ENCODE results near the gene SNX25. TPM values are rescaled to one million over a fixed set of nuclear protein-coding genes. Genes with fewer than 3 reads are reported as not detected.

SNX25 gene
- total RNA-seq, 4 donors from 2014 or later: 7.1 to 113 (median 20.9) TPM

- intact Hi-C loops (cut with DNase I; ENCODE audit: low total_unique reads): no loop called here
- Histone ChIP-seq H3K27me3 (no peaks in the 10 kb centered on the region), H3K27ac (no peak overlapping the region), H3K4me1 (peaks cover 0 to 3% of the 10 kb centered on the region in 2 donors), H3K4me3 (no peak overlapping the region), H3K9me3 (no peaks in the 10 kb centered on the region), H3K36me3 (no peaks in the 10 kb centered on the region)
- DNase-seq: no peak
- TF ChIP-seq POLR2A (IDR thresholded peaks at IDR 0.05) (no peak), CTCF (IDR thresholded peaks at IDR 0.05) (no peak)
Measured at GRCh38 chr4:185242749-185243533, 33.5 kb downstream of the SNX25 start.

- no peak overlapping the region for H3K27ac ChIP-seq
- TF ChIP-seq CTCF (IDR thresholded peaks at IDR 0.05): no peak
- no peak for TF ChIP-seq POLR2A (IDR thresholded peaks at IDR 0.05)
- no peak overlapping the region for H3K4me3 ChIP-seq
- no peaks in the 10 kb centered on the region for H3K36me3 ChIP-seq
- no peaks in the 10 kb centered on the region for H3K9me3 ChIP-seq
- intact Hi-C loops (cut with DNase I; ENCODE audit: low total_unique reads): no loop called here
- no peak for DNase-seq
- H3K27me3 ChIP-seq: no peaks in the 10 kb centered on the region
- H3K4me1 ChIP-seq: peaks cover 0 to 3% of the 10 kb centered on the region in 2 donors
Measured at GRCh38 chr4:185243879-185244278, 34.5 kb downstream of the SNX25 start.

- no peak for DNase-seq
- Histone ChIP-seq H3K9me3 (no peaks in the 10 kb centered on the region), H3K36me3 (no peaks in the 10 kb centered on the region), H3K4me1 (peaks cover 0 to 3% of the 10 kb centered on the region in 2 donors), H3K27me3 (no peaks in the 10 kb centered on the region), H3K4me3 (no peak overlapping the region), H3K27ac (no peak overlapping the region)
- TF ChIP-seq POLR2A (IDR thresholded peaks at IDR 0.05): no peak
- no peak for TF ChIP-seq CTCF (IDR thresholded peaks at IDR 0.05)
- intact Hi-C loops (cut with DNase I; ENCODE audit: low total_unique reads): no loop called here
Measured at GRCh38 chr4:185244763-185245162, 35.4 kb downstream of the SNX25 start.

GRCh38 chr4:185246453-185246852 lies 37.1 kb downstream of the SNX25 start:
- H3K36me3 ChIP-seq: no peaks in the 10 kb centered on the region
- TF ChIP-seq POLR2A (IDR thresholded peaks at IDR 0.05): no peak
- no peak for TF ChIP-seq CTCF (IDR thresholded peaks at IDR 0.05)
- DNase-seq: no peak
- intact Hi-C loops (cut with DNase I; ENCODE audit: low total_unique reads): no loop called here
- no peaks in the 10 kb centered on the region for H3K9me3 ChIP-seq
- peaks cover 0 to 3% of the 10 kb centered on the region in 2 donors for H3K4me1 ChIP-seq
- peak overlapping the region in 1 of 2 donors; percentile 17 for H3K27ac ChIP-seq
- H3K4me3 ChIP-seq: no peak overlapping the region
- H3K27me3 ChIP-seq: no peaks in the 10 kb centered on the region

- Histone ChIP-seq H3K27me3 (no peaks in the 10 kb centered on the region), H3K4me3 (no peak overlapping the region), H3K9me3 (no peaks in the 10 kb centered on the region), H3K27ac (peak overlapping the region in 1 of 2 donors; percentile 17), H3K36me3 (no peaks in the 10 kb centered on the region), H3K4me1 (peaks cover 0 to 3% of the 10 kb centered on the region in 2 donors)
- TF ChIP-seq CTCF (IDR thresholded peaks at IDR 0.05): no peak
- no peak for TF ChIP-seq POLR2A (IDR thresholded peaks at IDR 0.05)
- intact Hi-C loops (cut with DNase I; ENCODE audit: low total_unique reads): no loop called here
- no peak for DNase-seq
Measured at GRCh38 chr4:185247151-185247550, 37.8 kb downstream of the SNX25 start.
